ENCODE data around the gene SSR1.

GRCh38 chr6:7230956-7231713 is 81.9 kb downstream of the SSR1 start:
- no peak for TF ChIP-seq CTCF (conservative IDR thresholded peaks at IDR 0.05; ENCODE audit: low read length)
- no peak for TF ChIP-seq EZH2phosphoT487 (IDR thresholded peaks at IDR 0.05; ENCODE audit: borderline replicate concordance, low read depth, low read length)

Measured in OCI-LY7 (cell line).